Measurements from ENCODE around the gene ATXN7L2.
A peak's percentile ranks its signal among the peaks of the same experiment; 100 is the strongest.
"Not testable (repeated sequence)": the region's sequence is repeated elsewhere in the genome, so short reads cannot be mapped to it uniquely, and the experiment has no call there.

ATXN7L2 gene

DNA sequence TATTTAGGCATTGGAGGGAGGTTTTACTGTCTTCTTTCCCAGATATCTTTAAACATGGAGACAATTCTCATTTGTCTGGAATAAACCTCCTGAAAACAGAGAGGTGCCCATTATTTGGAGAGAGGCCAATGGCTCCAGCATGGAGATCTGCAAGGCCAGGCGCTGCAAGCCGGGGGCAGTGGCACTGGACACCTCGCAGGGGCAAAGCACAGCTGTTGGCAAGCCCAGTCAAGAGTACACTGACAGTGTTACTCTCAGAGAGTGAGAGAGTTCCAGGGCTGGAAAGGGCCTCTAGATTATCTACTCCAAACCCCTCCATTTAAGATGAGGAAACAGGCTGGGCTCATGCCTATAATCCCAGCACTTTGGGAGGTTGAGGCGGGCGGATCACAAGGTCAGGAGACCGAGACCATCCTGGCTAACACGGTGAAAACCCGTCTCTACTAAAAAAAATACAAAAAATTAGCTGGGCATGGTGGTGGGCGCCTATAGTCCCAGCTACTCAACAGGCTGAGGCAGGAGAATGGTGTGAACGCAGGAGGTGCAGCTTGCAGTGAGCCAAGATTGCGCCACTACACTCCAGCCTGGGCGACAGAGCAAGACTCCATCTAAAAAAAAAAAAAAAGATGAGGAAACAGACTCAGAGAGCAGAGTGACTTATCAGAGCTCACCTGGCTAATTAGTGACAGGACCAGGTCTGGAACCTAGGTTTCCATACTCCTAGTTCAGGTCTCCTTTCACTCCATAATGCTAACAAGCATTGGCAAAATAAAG is 10.2 kb upstream of the ATXN7L2 start:
- intact Hi-C loops (cut with DNase I); DNase-seq: not testable (repeated sequence)

GRCh38 chr1:109474697-109475096 is 9.0 kb upstream of the ATXN7L2 start:
- intact Hi-C loops (cut with DNase I): no loop called here

DNA sequence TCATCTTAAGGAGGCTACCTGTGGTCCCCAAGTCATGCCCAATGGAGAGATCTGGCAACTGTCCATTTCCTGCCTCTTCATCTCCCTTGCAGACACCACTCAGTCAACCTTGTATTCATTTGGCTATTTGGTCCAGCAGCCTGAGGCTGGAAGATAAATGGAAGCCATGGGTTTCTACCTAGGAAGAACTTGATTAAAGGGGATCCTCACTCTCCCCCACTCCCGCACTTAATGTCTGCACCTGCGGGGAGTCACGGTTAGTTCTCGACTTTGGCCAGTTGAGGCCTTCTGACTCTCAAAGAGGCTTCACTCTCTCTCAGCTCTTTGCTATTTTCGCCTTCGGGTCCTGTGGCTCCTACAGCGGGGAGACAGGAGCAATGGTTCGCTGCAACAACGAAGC is 8.4 kb upstream of the ATXN7L2 start:
- intact Hi-C loops (cut with DNase I): no loop called here
- no peak for DNase-seq

More at GRCh38 chr1:109474697-109475096, 9.0 kb upstream of the ATXN7L2 start:
- DNase-seq: no peak

GRCh38 chr1:109476825-109477224 is 6.9 kb upstream of the ATXN7L2 start:
- intact Hi-C loops (cut with DNase I): no loop called here
- DNase-seq: no peak

DNA sequence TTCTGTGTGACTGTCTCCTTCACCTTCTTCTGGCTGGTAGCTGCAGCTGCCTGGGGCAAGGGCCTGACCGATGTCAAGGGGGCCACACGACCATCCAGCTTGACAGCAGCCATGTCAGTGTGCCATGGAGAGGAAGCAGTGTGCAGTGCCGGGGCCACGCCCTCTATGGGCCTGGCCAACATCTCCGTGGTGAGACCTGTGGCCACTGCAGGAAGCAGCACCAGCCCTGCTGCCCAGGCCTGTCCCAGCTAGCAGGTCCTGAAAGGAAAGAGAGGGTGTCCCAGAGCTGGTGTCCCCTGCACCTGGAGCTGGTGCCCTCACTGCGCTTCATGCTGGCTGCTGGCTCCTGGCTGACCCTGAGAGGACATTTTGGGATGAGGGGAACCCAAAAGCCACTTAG is 5.9 kb upstream of the ATXN7L2 start:
- DNase-seq: no peak
- intact Hi-C loops (cut with DNase I): no loop called here

DNA sequence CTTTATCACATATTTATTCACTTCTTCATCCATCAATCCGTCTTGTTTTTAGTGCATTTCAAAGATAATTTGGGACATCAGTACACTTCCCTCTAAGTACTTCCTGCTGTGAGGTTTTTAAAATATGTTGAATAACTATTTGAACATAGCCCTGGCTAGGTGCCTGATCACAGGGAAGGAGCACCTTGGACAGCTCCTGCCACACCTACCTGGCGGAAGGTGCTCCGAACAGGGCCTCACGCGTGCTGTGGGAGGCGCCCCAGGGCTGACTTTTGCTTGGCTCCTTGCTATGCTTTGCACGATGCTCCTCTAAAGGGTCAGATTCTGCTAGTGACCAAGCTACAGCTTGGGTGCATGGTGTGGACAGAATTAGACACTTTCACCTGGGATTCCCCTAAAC is 4.9 kb upstream of the ATXN7L2 start:
- intact Hi-C loops (cut with DNase I): no loop called here

GRCh38 chr1:109479311-109479710 is 4.4 kb upstream of the ATXN7L2 start:
- peak in 3 of 42 donors; percentile 5 to 17 (median 9) for DNase-seq
- intact Hi-C loops (cut with DNase I): no loop called here

More for the DNA sequence above, 4.9 kb upstream of the ATXN7L2 start:
- DNase-seq: no peak

DNA sequence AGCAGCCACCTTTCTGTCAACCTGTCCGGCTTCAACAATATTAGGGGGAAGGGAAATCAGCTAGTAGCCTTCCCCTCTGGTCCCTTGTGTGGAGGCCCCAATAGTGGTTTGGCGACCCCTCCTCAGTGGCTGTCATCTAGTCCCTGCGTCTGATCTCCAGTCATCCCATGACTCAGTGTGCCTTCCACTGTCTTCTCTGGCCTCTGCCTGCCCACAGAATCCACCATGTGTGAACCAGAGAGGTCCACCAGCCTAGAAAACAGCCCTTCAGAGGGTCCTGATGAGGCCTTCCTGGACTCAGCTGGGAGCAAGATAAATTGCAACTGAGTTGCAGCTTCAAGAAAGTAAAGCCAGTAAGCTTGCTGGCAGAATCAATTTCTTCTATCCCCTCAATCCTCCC is 3.8 kb upstream of the ATXN7L2 start:
- DNase-seq: peak in 2 of 42 donors; percentile 1 to 12
- intact Hi-C loops (cut with DNase I): loop anchor here (5.0 kb wide), 1 partner anchor 53 kb away; the partner anchor contains the start of gene PSMA5

GRCh38 chr1:109481646-109482045 is 2.1 kb upstream of the ATXN7L2 start:
- intact Hi-C loops (cut with DNase I): loop anchor here (5.0 kb wide), 1 partner anchor 54 kb away; the partner anchor contains the start of gene PSMA5

GRCh38 chr1:109482242-109482641 is 1.5 kb upstream of the ATXN7L2 start:
- DNase-seq: no peak
- intact Hi-C loops (cut with DNase I): loop anchor here (5.0 kb wide), 1 partner anchor 55 kb away; the partner anchor contains the start of gene PSMA5

More at GRCh38 chr1:109481646-109482045, 2.1 kb upstream of the ATXN7L2 start:
- DNase-seq: no peak

- intact Hi-C loops (cut with DNase I): loop anchor here (5.0 kb wide), 1 partner anchor 56 kb away; the partner anchor contains the start of gene PSMA5
- DNase-seq: peak; percentile 31 to 85 (median 64)
Observed at GRCh38 chr1:109482791-109483671, 674 bp upstream of the ATXN7L2 start.

DNA sequence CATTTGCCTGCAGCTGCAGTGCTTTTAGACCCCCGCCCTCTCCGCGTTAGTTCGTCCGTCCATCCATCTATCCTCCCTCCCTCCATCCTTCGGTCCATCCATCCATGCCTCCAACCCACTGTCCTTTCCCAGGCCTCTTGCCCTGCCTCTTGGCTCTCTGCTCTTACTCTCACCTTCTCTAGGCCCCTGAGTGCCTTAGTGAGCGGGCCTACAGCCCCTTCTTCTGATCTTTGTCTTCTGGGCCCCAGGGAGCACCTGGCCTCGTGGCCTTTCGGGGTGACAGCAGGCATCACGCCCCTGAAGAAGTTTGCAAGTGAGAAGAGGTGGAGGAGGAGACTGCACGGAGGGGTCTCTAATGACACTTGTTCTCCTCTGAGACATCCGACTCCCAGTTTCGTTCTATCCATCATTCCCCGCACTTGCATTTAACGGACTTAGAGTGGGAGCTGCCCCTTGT is 842 bp downstream of the ATXN7L2 start:
- no peak for DNase-seq
- intact Hi-C loops (cut with DNase I): loop anchor here (5.0 kb wide), 1 partner anchor 57 kb away; the partner anchor contains the start of gene PSMA5

- intact Hi-C loops (cut with DNase I): no loop called here
- no peak for DNase-seq
Observed at GRCh38 chr1:109485001-109485400, 1.3 kb downstream of the ATXN7L2 start.

DNA sequence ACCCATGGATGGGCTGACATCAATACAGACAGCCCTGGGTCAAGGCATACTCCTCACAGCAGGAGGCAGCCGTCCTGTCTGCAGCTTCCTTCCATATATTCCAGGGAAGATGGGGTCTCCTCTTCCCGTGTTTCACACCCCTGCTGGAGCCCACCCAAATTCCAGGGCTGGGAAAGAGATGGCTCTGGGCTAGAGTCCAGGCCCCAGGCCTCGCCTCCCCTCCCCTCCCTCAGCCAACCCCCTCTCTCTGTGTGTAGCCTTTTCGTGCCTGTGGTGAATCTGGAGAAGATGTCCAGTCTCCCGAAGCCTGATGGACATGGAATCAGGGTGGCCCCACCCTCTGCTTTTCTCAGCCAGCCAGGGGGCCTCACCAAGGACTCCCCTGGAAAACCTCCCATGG is 3.6 kb downstream of the ATXN7L2 start:
- no peak for DNase-seq
- intact Hi-C loops (cut with DNase I): no loop called here

DNA sequence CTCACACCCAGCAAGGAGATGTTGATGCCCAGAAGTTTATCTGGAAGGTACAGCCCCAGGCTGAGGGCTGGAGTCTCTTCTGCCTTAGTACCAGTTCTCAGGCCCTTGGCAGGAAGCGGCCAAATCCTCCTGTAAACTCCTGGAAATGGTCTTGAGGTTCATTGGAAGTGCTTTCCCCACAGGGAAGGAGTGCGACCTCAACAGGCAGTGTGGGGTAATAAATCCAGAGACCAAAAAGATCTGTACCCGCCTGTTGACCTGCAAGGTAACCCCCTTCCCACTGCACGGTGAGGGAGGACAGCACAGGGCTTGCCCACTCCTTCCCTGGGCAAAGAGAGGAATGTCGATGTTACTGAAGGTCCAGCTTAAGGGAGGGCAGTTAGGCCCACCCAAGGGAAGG is 4.5 kb downstream of the ATXN7L2 start:
- no peak for DNase-seq
- intact Hi-C loops (cut with DNase I): no loop called here

GRCh38 chr1:109488696-109489095 is 5.0 kb downstream of the ATXN7L2 start:
- intact Hi-C loops (cut with DNase I): no loop called here
- no peak for DNase-seq

GRCh38 chr1:109490029-109490933 is 6.6 kb downstream of the ATXN7L2 start:
- DNase-seq: peak in 41 of 42 donors; percentile 58 to 93 (median 82)
- intact Hi-C loops (cut with DNase I): no loop called here

- intact Hi-C loops (cut with DNase I): no loop called here
- no peak for DNase-seq
Observed at GRCh38 chr1:109490934-109491302, 7.2 kb downstream of the ATXN7L2 start.

GRCh38 chr1:109491372-109491771 is 7.7 kb downstream of the ATXN7L2 start:
- intact Hi-C loops (cut with DNase I): no loop called here

More at GRCh38 chr1:109491372-109491771, 7.7 kb downstream of the ATXN7L2 start:
- DNase-seq: no peak
